IMR-90 (cell line): ENCODE results near the gene RAD21L1. TPM values are rescaled to one million over a fixed set of nuclear protein-coding genes. Genes with fewer than 3 reads are reported as not detected.

Source experiments
- ATAC-seq: fragments of 200-7000 bp; cut with Tn5 transposase; 2 replicates; pipeline ENCODE4 v1.9.1; 2020; ENCODE audit warnings: low read depth, mild to moderate bottlenecking, moderate library complexity
- BruUV-seq: library from RNA; stranded (reverse); fragments of 400-500 nt; replicated peaks from 2 replicates; lab custom pipeline; 2021; lab: Mats Ljungman, UMichigan
- CTCF ChIA-PET: fragments of 300-600 bp; formaldehyde crosslinking; extraction: SDS; loops from one replicate; lab custom pipeline; 2021; ENCODE audit warnings: antibody characterized with exemption; lab: Yijun Ruan, JAX
- POLR2A ChIA-PET: fragments of 300-600 bp; sonication (Branson Sonifier 250); formaldehyde crosslinking; loops from one replicate; lab custom pipeline; 2022; ENCODE audit warnings: antibody characterized with exemption; ENCODE audit not compliant: unreplicated experiment; lab: Charles Lee
- DNase-seq: peaks from one replicate; pipeline ENCODE4 v3.0.0; 2013
- H2AFZ ChIP-seq: replicated peaks from 2 replicates; pipeline ENCODE3; 2013; ENCODE audit warnings: low read length, mild to moderate bottlenecking; ENCODE audit not compliant: poor library complexity
- H2AK5ac ChIP-seq: 2 replicates; pipeline ENCODE4 v1.6.1; 2013; ENCODE audit warnings: low read depth, low read length, inconsistent platforms
- H2AK9ac ChIP-seq: replicated peaks from 2 replicates; pipeline ENCODE3; 2013; ENCODE audit warnings: mild to moderate bottlenecking, low read depth, low read length, moderate library complexity; ENCODE audit not compliant: poor library complexity
- H2BK120ac ChIP-seq: 2 replicates; pipeline ENCODE4 v1.6.1; 2013; ENCODE audit warnings: low read depth, low read length, inconsistent platforms
- H2BK15ac ChIP-seq: 3 replicates; pipeline ENCODE4 v1.6.1; 2013; ENCODE audit warnings: low read depth, low read length, inconsistent platforms
- H2BK20ac ChIP-seq: 2 replicates; pipeline ENCODE4 v1.6.1; 2013; ENCODE audit warnings: low read depth, mild to moderate bottlenecking, inconsistent platforms, low read length, moderate library complexity
- H2BK5ac ChIP-seq: 2 replicates; pipeline ENCODE4 v1.6.1; 2013; ENCODE audit warnings: mild to moderate bottlenecking, low read depth, low read length, inconsistent platforms; ENCODE audit not compliant: poor library complexity, severe bottlenecking
- H3K14ac ChIP-seq: replicated peaks from 2 replicates; pipeline ENCODE4 v1.6.1; 2013; ENCODE audit warnings: low read depth, low read length, inconsistent platforms
- H3K18ac ChIP-seq: 2 replicates; pipeline ENCODE4 v1.6.1; 2013; ENCODE audit warnings: low read depth, low read length, control low read depth
- H3K23ac ChIP-seq: 2 replicates; pipeline ENCODE4 v1.6.1; 2013; ENCODE audit warnings: low read depth, low read length, inconsistent platforms
- H3K27ac ChIP-seq: 2 replicates; pipeline ENCODE4 v1.5.1; 2013; ENCODE audit warnings: mild to moderate bottlenecking, control low read depth, low read length; ENCODE audit not compliant: insufficient read depth
- H3K27me3 ChIP-seq: 2 replicates; pipeline ENCODE4 v1.6.1; 2013; ENCODE audit warnings: low read length; ENCODE audit not compliant: control insufficient read depth, insufficient read depth
- H3K36me3 ChIP-seq: 2 replicates; pipeline ENCODE4 v1.6.1; 2013; ENCODE audit warnings: low read length, mixed read lengths; ENCODE audit not compliant: control insufficient read depth, insufficient read depth
- H3K4ac ChIP-seq: 2 replicates; pipeline ENCODE4 v1.6.1; 2013; ENCODE audit warnings: low read depth, low read length, inconsistent platforms
- H3K4me1 ChIP-seq: 2 replicates; pipeline ENCODE4 v1.6.1; 2013; ENCODE audit warnings: low read length, mixed read lengths; ENCODE audit not compliant: control insufficient read depth, insufficient read depth
- H3K4me2 ChIP-seq: 2 replicates; pipeline ENCODE4 v1.6.1; 2013; ENCODE audit warnings: low read depth, mild to moderate bottlenecking, control low read depth, low read length, moderate library complexity
- H3K4me3 ChIP-seq: 2 replicates; pipeline ENCODE4 v1.5.1; 2013; ENCODE audit warnings: low read depth, mild to moderate bottlenecking, control low read depth, low read length, moderate library complexity; ENCODE audit not compliant: insufficient read depth
- H3K56ac ChIP-seq: 2 replicates; pipeline ENCODE4 v1.6.1; 2013; ENCODE audit warnings: low read length, inconsistent platforms; ENCODE audit not compliant: insufficient read depth; ENCODE audit errors: extremely low read depth
- H3K79me1 ChIP-seq, 2 experiments: 2 replicates each; pipeline ENCODE4 v1.6.1; 2013; ENCODE audit warnings: low read length in 2 of 2, inconsistent platforms in 1 of 2, low read depth in 1 of 2
- H3K9ac ChIP-seq: 2 replicates; pipeline ENCODE4 v1.6.1; 2013; ENCODE audit warnings: low read depth, low read length, control low read depth
- H3K9me1 ChIP-seq: 2 replicates; pipeline ENCODE4 v1.6.1; 2013; ENCODE audit warnings: low read length, inconsistent platforms; ENCODE audit not compliant: insufficient read depth
- H3K9me3 ChIP-seq: 2 replicates; pipeline ENCODE4 v1.6.1; 2013; ENCODE audit warnings: low read length; ENCODE audit not compliant: control insufficient read depth, insufficient read depth
- H4K20me1 ChIP-seq: 2 replicates; pipeline ENCODE4 v1.6.1; 2013; ENCODE audit warnings: low read length, inconsistent platforms; ENCODE audit not compliant: insufficient read depth
- H4K5ac ChIP-seq: 2 replicates; pipeline ENCODE4 v1.6.1; 2013; ENCODE audit warnings: mild to moderate bottlenecking, low read depth, low read length, control low read depth
- H4K8ac ChIP-seq, 2 experiments: 2 replicates each; pipeline ENCODE4 v1.6.1; 2013; ENCODE audit warnings: low read depth in 2 of 2, low read length in 2 of 2, control low read depth in 1 of 2, inconsistent platforms in 1 of 2
- H4K91ac ChIP-seq: 2 replicates; pipeline ENCODE4 v1.6.1; 2013; ENCODE audit warnings: low read depth, low read length, inconsistent platforms; ENCODE audit not compliant: insufficient read depth
- BHLHE40 ChIP-seq: fragments of 150-350 bp; IDR thresholded peaks from 2 replicates; pipeline ENCODE4 v1.6.1; 2016; ENCODE audit warnings: mild to moderate bottlenecking, low read depth, low read length
- CEBPB ChIP-seq: IDR thresholded peaks from 2 replicates; pipeline ENCODE4 v1.6.1; 2012; ENCODE audit warnings: low read depth, low read length, improper control_type of control experiment
- CHD1 ChIP-seq: IDR thresholded peaks from 2 replicates; pipeline ENCODE4 v1.6.1; 2012; ENCODE audit warnings: low read depth, low read length, improper control_type of control experiment
- CTCF ChIP-seq: conservative IDR thresholded peaks from 2 replicates; pipeline ENCODE4 v1.5.1; 2012; ENCODE audit warnings: mild to moderate bottlenecking, low read depth, low read length, improper control_type of control experiment
- FOS ChIP-seq: fragments of 150-350 bp; IDR thresholded peaks from 2 replicates; pipeline ENCODE4 v1.6.1; 2016; ENCODE audit warnings: low read depth, low read length
- MAFK ChIP-seq: IDR thresholded peaks from 2 replicates; pipeline ENCODE4 v1.6.1; 2012; ENCODE audit warnings: low read depth, low read length, improper control_type of control experiment
- MAZ ChIP-seq: IDR thresholded peaks from 2 replicates; pipeline ENCODE4 v1.6.1; 2012; ENCODE audit warnings: low read depth, mild to moderate bottlenecking, low read length, improper control_type of control experiment, moderate library complexity, borderline replicate concordance
- MXI1 ChIP-seq: IDR thresholded peaks from 2 replicates; pipeline ENCODE4 v1.6.1; 2012; ENCODE audit warnings: low read depth, mild to moderate bottlenecking, low read length, moderate library complexity, borderline replicate concordance
- NFE2L2 ChIP-seq: fragments of 150-350 bp; IDR thresholded peaks from 2 replicates; pipeline ENCODE4 v1.6.1; 2016; ENCODE audit warnings: low read depth, mild to moderate bottlenecking, low read length
- POLR2A ChIP-seq: IDR thresholded peaks from 2 replicates; pipeline ENCODE4 v1.6.1; 2012; ENCODE audit warnings: mild to moderate bottlenecking, low read depth, low read length
- RAD21 ChIP-seq: IDR thresholded peaks from 2 replicates; pipeline ENCODE4 v1.6.1; 2012; ENCODE audit warnings: low read length, improper control_type of control experiment
- RCOR1 ChIP-seq: IDR thresholded peaks from 2 replicates; pipeline ENCODE4 v1.6.1; 2012; ENCODE audit warnings: mild to moderate bottlenecking, low read length, improper control_type of control experiment; ENCODE audit not compliant: insufficient replicate concordance
- RFX5 ChIP-seq: IDR thresholded peaks from 2 replicates; pipeline ENCODE4 v1.8.0; 2012; ENCODE audit warnings: low read depth, mild to moderate bottlenecking, low read length, moderate library complexity
- SMC3 ChIP-seq: fragments of 150-350 bp; IDR thresholded peaks from 2 replicates; pipeline ENCODE4 v1.6.1; 2016; ENCODE audit warnings: low read depth, mild to moderate bottlenecking, antibody characterized with exemption, low read length, moderate library complexity
- USF2 ChIP-seq: fragments of 150-350 bp; IDR thresholded peaks from 2 replicates; pipeline ENCODE4 v1.6.1; 2017; ENCODE audit warnings: mild to moderate bottlenecking, antibody characterized with exemption, low read length, low read depth
- WGBS, 2 experiments: methylation state at CpG; one replicate each; pipeline versions ENCODE4 v1.1.5 to v1.1.7; 2013; ENCODE audit warnings: missing lambda C conversion rate in 2 of 2; ENCODE audit not compliant: insufficient read length in 1 of 2; ENCODE audit errors: extremely low coverage in 2 of 2; 5-methylcytosine and 5-hydroxymethylcytosine counted together
- dilution Hi-C: fragments of 300-500 bp; cut with HindIII; formaldehyde crosslinking; loops from one replicate; pipeline ENCODE4 v1.14.3; 2018; ENCODE audit warnings: low sequenced_read_pairs; ENCODE audit not compliant: unreplicated experiment
- in situ Hi-C: fragments of 300-500 bp; cut with MboI; formaldehyde crosslinking; loops from 3 replicates; pipeline ENCODE4 v1.14.3; 2019; ENCODE audit warnings: low sequenced_read_pairs, inconsistent platforms, mixed read lengths
- intact Hi-C: fragments of 100-400 bp; cut with micrococcal nuclease; formaldehyde crosslinking; loops from 2 replicates; pipeline ENCODE4 v1.10.0; 2022
- polyA plus RNA-seq, 3 experiments: library from polyadenylated mRNA; depleted of rRNA; stranded (reverse); fragments of >200 nt; gene quantifications; 2 replicates each; pipeline ENCODE4 v1.2.3, GENCODE V29; 2012; ENCODE audit warnings: low replicate concordance in 1 of 3
- total RNA-seq: library from RNA; depleted of rRNA; stranded (reverse); fragments of >200 nt; gene quantifications from 2 replicates; pipeline ENCODE4 v1.2.3, GENCODE V29; 2012
- TF ChIP-seq, protein P1 (sequence below): fragments of 150-350 bp; IDR thresholded peaks from 2 replicates; pipeline ENCODE4 v1.6.1; 2016; ENCODE audit warnings: low read depth, mild to moderate bottlenecking, low read length, moderate library complexity, borderline replicate concordance

Gene RAD21L1
- total and polyA plus RNA-seq, 2 of the 4 experiments (the other 2 are of a cell fraction): not detected

DNA sequence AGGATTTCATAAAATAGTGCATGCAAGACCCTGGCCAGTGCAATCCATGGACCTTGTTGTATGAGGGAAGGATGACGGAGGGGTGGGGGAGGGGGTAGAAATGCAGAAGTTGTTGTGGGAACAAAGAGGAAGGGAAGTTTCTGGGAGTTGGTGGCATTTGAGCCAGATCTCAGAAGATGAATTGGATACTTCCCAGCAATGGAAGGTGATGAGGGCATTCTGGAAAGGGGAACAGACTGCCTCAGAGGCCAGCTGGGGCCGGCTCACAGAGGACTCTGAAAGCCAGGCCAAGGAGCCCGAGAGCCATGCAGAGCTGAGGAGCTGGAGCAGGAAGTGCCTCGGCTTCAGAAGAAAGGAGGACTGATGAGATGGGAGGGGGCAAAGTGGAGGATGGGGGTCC lies 43.7 kb upstream of the RAD21L1 start:
- Histone ChIP-seq H4K20me1 (no peaks in the 10 kb centered on the region; the same call in 1 of the 2 replicates), H3K4me1 (no peaks in the 10 kb centered on the region), H2AFZ (no peak overlapping the region), H3K36me3 (no peaks in the 10 kb centered on the region), H3K4me3 (no peak overlapping the region), H3K4ac (no peak overlapping the region), H4K91ac (no peak overlapping the region), H3K27ac (no peak overlapping the region), H2AK9ac (no peak overlapping the region), H2BK120ac (no peak overlapping the region), H2BK15ac (no peak overlapping the region), H3K27me3 (peaks cover 40% of the 10 kb centered on the region), H3K56ac (no peak overlapping the region), H3K9ac (no peak overlapping the region), H3K4me2 (no peak overlapping the region), H4K5ac (no peak overlapping the region), H3K23ac (no peak overlapping the region), H4K8ac (no peak overlapping the region), H3K79me1 (no peaks in the 10 kb centered on the region), H3K18ac (no peak overlapping the region), H2BK20ac (no peak overlapping the region), H2BK5ac (no peak overlapping the region), H3K9me3 (no peaks in the 10 kb centered on the region), H2AK5ac (no peak overlapping the region), H3K14ac (no peak overlapping the region), H3K9me1 (peaks cover 3% of the 10 kb centered on the region; the same call in 1 of the 2 replicates)
- 100% methylated on average over 1 of the region's 4 CpGs; no CpG with 5 or more reads in 1 of the 2 experiments for WGBS, 2 experiments
- DNase-seq: no peak
- ChIA-PET POLR2A (no interaction called here), CTCF (no interaction called here)
- ATAC-seq: no peak
- intact Hi-C loops (no loop called here), dilution Hi-C loops (no loop called here), in situ Hi-C loops (no loop called here)
- BruUV-seq: no TSS peak
- no peak for TF ChIP-seq MAZ
- no peak for TF ChIP-seq CEBPB
- TF ChIP-seq USF2: no peak
- TF ChIP-seq, protein P1, sequence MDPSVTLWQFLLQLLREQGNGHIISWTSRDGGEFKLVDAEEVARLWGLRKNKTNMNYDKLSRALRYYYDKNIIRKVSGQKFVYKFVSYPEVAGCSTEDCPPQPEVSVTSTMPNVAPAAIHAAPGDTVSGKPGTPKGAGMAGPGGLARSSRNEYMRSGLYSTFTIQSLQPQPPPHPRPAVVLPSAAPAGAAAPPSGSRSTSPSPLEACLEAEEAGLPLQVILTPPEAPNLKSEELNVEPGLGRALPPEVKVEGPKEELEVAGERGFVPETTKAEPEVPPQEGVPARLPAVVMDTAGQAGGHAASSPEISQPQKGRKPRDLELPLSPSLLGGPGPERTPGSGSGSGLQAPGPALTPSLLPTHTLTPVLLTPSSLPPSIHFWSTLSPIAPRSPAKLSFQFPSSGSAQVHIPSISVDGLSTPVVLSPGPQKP: no peak
- TF ChIP-seq MXI1: no peak
- no peak for TF ChIP-seq CHD1
- TF ChIP-seq POLR2A: no peak
- no peak for TF ChIP-seq RFX5
- TF ChIP-seq FOS: no peak
- no peak for TF ChIP-seq SMC3
- TF ChIP-seq RCOR1: no peak
- TF ChIP-seq NFE2L2: no peak
- TF ChIP-seq RAD21: no peak
- no peak for TF ChIP-seq CTCF
- no peak for TF ChIP-seq BHLHE40
- TF ChIP-seq MAFK: no peak
